ENCODE measurements around the gene GLIS1.

Gene GLIS1

GRCh38 chr1:53633073-53633704 is 105.8 kb downstream of the GLIS1 start:
- DNase-seq: no peak

- DNase-seq: no peak
These were observed 107.2 kb downstream of the GLIS1 start for GRCh38 chr1:53631622-53632310.

- DNase-seq: no peak
These were observed 109.8 kb downstream of the GLIS1 start for GRCh38 chr1:53629101-53629691.

GRCh38 chr1:53628286-53628955 is 110.5 kb downstream of the GLIS1 start:
- DNase-seq: no peak

GRCh38 chr1:53627666-53628065 is 111.3 kb downstream of the GLIS1 start:
- DNase-seq: no peak

- DNase-seq: no peak
These were observed 111.9 kb downstream of the GLIS1 start for GRCh38 chr1:53627031-53627430.

GRCh38 chr1:53626616-53627015 is 112.3 kb downstream of the GLIS1 start:
- DNase-seq: no peak

GRCh38 chr1:53625766-53626520 is 113.0 kb downstream of the GLIS1 start:
- no peak for DNase-seq

GRCh38 chr1:53625049-53625448 is 113.9 kb downstream of the GLIS1 start:
- no peak for DNase-seq

- no peak for DNase-seq
These were observed 116.4 kb downstream of the GLIS1 start for GRCh38 chr1:53622531-53622930.

GRCh38 chr1:53621144-53621543 is 117.8 kb downstream of the GLIS1 start:
- DNase-seq: no peak

- no peak for DNase-seq
These were observed 118.7 kb downstream of the GLIS1 start for GRCh38 chr1:53620061-53620855.

GRCh38 chr1:53619367-53620060 is 119.5 kb downstream of the GLIS1 start:
- DNase-seq: no peak

GRCh38 chr1:53618500-53619366 is 120.2 kb downstream of the GLIS1 start:
- no peak for DNase-seq

- DNase-seq: no peak
These were observed 121.0 kb downstream of the GLIS1 start for GRCh38 chr1:53617851-53618499.

GRCh38 chr1:53617382-53617781 is 121.6 kb downstream of the GLIS1 start:
- no peak for DNase-seq

- DNase-seq: no peak
These were observed 122.0 kb downstream of the GLIS1 start for GRCh38 chr1:53616927-53617326.

GRCh38 chr1:53616511-53616910 is 122.5 kb downstream of the GLIS1 start:
- no peak for DNase-seq

GRCh38 chr1:53615101-53615500 is 123.9 kb downstream of the GLIS1 start:
- DNase-seq: no peak
